SJSA1 (cell line): ENCODE data around the gene ZNF365. TPM values are rescaled to one million over a fixed set of nuclear protein-coding genes. Genes with fewer than 3 reads are reported as not detected.

Experiments used
- DNase-seq, 2 experiments: peaks; one replicate each; pipeline ENCODE4 v3.0.0-alpha.2; 2015 to 2020; ENCODE audit warnings: low spot score in 2 of 2, low read depth in 1 of 2
- H3K27ac ChIP-seq: fragments of 250-450 bp; sonication (Bioruptor Pico); 2 replicates; pipeline ENCODE4 v1.5.1; 2020; ENCODE audit warnings: mild to moderate bottlenecking, moderate library complexity
- H3K27me3 ChIP-seq: fragments of 250-450 bp; sonication (Bioruptor Pico); replicated peaks from 2 replicates; pipeline ENCODE4 v1.5.1; 2020; ENCODE audit warnings: mild to moderate bottlenecking, moderate library complexity
- H3K36me3 ChIP-seq: fragments of 250-450 bp; sonication (Bioruptor Pico); 2 replicates; pipeline ENCODE4 v1.5.1; 2020; ENCODE audit warnings: mild to moderate bottlenecking
- H3K4me1 ChIP-seq: fragments of 250-450 bp; sonication (Bioruptor Pico); replicated peaks from 2 replicates; pipeline ENCODE4 v1.6.1; 2021; ENCODE audit warnings: mild to moderate bottlenecking
- H3K4me3 ChIP-seq: fragments of 250-450 bp; sonication (Bioruptor Pico); 2 replicates; pipeline ENCODE4 v1.5.1; 2020; ENCODE audit warnings: mild to moderate bottlenecking
- H3K9me3 ChIP-seq: fragments of 250-450 bp; sonication (Bioruptor Pico); replicated peaks from 2 replicates; pipeline ENCODE4 v1.5.1; 2020; ENCODE audit warnings: mild to moderate bottlenecking
- total RNA-seq: library from RNA; depleted of rRNA; stranded (reverse); fragments of >200 nt; shearing (Covaris generic); gene quantifications from 2 replicates; pipeline ENCODE4 v1.2.3, GENCODE V29; 2014; rRNA removed

The ZNF365 gene
- total RNA-seq, 1 experiment from 2014 or later = 1.4 TPM

GRCh38 chr10:62446627-62447026 is 72.5 kb downstream of the ZNF365 start:
- H3K4me1 ChIP-seq = no peaks in the 10 kb centered on the region
- no peak for DNase-seq

GRCh38 chr10:62450912-62451610 is 76.9 kb downstream of the ZNF365 start:
- Histone ChIP-seq H3K9me3 (no peaks in the 10 kb centered on the region), H3K27me3 (no peaks in the 10 kb centered on the region), H3K4me1 (peaks cover 13% of the 10 kb centered on the region), H3K27ac (no peak overlapping the region), H3K36me3 (no peaks in the 10 kb centered on the region), H3K4me3 (no peak overlapping the region)
- no peak for DNase-seq

More at GRCh38 chr10:62446627-62447026, 72.5 kb downstream of the ZNF365 start:
- no peak overlapping the region for H3K27ac ChIP-seq
- H3K27me3 ChIP-seq = no peaks in the 10 kb centered on the region
- H3K4me3 ChIP-seq = no peak overlapping the region
- no peaks in the 10 kb centered on the region for H3K9me3 ChIP-seq
- no peaks in the 10 kb centered on the region for H3K36me3 ChIP-seq

- no peak for DNase-seq
- Histone ChIP-seq H3K27me3 (no peaks in the 10 kb centered on the region), H3K27ac (no peak overlapping the region), H3K4me1 (peaks cover 13% of the 10 kb centered on the region), H3K36me3 (no peaks in the 10 kb centered on the region), H3K4me3 (no peak overlapping the region), H3K9me3 (no peaks in the 10 kb centered on the region)
Measured at GRCh38 chr10:62451611-62451975, 77.4 kb downstream of the ZNF365 start.

Other genes starting within 250 kb of the ZNF365 start
- gene RTKN2, start 105.5 kb upstream of the ZNF365 start, total RNA-seq = 3.3 and 6.5 TPM in 2 replicates